ENCODE data around the gene SNPH.
"Not testable (repeated sequence)": the region's sequence is repeated elsewhere in the genome, so short reads cannot be mapped to it uniquely, and the experiment has no call there.

The SNPH gene

DNA sequence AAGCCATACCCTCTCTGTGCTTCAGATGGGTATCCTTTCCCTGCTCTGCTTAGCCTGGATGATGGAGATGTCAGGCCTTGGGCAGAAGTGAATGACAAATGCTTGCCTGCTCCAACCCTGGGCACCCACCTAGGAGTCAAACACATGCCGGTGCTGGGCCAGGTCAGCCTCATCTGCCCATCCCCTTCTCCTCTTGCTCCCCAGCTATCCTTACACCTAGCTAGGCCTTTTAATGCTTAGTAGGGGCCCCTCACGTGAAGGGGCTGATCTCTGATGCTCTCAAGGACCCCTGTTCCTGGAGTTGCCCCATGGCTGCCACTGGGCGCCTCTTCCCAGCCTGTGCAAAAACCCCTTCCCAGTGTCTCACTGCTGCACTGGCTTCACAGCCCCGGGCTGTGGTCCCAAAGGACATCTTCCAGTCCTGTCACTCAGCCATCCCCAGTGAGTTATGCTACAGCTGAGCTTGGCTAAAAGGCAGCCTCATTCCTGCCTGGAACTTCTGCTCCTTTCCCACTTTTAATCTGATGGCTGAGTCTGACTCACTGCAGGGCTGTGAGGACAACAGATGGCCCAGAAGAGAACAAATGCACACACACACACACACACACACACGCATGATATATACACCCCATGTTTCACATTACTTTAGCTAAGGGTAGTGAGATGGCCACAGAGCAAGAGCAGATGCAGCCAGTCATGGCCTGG lies 75.6 kb downstream of the SNPH start:
- DNase-seq: no peak

- not testable (repeated sequence) for DNase-seq
Observed at GRCh38 chr20:1343446-1344124, 77.5 kb downstream of the SNPH start.

- DNase-seq: no peak
Observed at GRCh38 chr20:1345030-1345755, 79.1 kb downstream of the SNPH start.

- no peak for DNase-seq
Observed at GRCh38 chr20:1345756-1346093, 79.6 kb downstream of the SNPH start.

DNA sequence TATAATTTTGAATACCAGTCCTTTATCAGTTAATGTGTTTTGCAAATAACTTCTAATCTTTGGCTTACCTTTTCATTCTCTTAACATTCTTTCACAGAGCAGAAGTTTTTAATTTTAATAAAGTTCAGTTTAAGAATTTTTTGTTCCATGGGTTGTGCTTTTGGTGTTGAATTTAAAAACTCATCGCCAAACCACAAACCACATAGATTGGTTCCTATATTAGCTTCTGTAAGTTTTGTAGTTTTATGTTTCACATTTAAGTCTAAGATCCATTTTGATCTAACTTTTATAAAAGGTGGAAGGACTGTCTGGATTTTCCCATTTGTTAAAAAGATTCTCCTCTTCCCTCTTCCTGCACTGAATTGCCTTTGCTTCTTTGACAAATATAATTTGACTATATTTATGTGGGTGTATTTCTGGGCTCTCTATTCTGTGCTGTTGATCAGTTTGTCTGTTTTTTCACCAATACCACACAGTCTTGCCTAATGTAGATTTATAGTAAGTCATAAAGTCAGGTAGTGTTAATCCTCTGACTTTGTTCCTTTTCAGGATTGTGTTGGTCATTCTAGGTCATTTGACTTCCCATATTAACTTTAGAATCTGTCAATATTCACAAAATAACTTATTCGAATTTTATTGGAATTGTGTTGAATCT lies 80.3 kb downstream of the SNPH start:
- DNase-seq: no peak

DNA sequence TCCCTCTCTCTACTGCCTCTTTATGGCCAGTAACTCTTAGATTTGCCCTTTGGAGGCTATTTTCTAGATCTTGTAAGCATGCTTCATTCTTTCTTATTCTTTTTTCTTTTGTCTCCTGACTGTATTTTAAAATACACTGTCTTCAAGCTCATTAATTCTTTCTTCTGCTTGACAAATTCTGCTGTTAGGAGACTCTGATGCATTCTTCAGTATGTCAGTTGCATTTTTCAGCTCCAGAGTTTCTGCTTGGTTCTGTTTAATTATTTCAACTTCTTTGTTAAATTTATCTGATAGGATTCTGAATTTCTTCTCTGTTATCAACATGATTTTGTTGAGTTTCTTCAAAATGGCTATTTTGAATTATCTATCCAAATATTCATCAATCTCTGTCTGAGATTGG lies 87.9 kb downstream of the SNPH start:
- no peak for DNase-seq

DNA sequence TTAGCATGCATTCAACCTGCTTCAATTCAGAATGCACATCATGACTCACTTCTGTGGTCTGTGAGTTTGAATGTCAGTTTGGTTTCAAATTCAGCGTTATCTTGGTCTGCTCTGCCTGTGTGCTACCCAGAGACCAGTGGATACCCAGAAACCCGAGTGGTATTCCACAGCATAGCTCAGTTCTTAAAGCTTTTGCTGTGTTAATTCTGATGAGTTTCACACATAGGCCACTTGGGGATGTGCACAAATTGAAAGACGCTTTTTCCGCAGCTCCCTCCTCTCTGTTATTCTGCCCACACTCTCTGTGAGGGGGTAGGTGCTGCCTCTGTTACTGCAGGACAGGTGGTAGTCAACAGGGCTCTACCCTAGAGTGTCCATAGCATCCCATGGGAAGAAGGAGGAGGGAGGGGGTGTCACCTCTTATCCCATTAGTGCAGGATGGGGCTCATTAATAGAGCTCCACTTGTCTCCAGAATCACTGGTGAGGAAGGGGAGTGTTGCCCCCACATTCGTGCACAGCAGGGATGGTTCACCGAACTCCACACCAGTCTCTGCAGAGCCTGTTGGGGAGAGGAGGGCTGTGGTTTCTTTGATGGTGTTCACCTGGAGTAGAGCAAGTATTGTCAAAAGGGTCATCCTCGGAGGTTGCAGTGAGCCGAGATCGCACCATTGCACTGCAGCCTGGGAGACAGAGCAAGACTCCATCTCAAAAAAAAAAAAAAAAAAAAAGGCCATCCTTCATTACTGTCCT lies 92.0 kb downstream of the SNPH start:
- DNase-seq: no peak
